HG03064 (cell line): ENCODE results near the gene C4orf36.

Experiments
- ATAC-seq: cut with Tn5 transposase; IDR thresholded peaks from one replicate; pipeline ENCODE4 v1.9.1; 2021; ENCODE audit warnings: low read depth; ENCODE audit not compliant: unreplicated experiment

The C4orf36 gene

DNA sequence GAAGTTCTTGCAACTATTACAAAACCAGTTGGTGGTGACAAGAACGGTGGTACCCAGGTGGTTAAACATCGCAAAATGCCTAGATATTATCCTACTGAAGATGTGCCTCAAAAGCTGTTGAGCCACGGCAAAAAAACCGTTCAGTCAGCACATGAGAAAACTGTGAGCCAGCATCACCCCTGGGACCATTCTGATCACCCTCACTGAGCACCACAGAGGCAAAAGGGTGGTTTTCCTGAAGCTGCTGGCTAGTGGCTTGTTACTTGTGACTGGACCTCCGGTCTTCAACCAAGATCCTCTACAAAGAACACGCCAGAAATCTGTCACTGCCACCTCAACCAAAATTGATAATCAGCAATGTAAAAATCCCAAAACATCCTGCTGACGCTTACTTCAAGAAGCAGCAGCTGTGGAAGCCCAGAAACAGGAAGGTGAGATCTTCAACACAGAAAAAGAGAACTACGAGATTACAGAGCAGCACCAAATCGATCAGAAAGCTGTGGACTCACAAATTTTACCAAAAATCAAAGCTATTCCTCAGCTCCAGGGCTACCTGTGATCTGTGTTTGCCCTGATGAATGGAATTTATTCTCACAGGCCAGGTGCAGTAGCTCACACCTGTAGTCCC is 21.7 kb downstream of the C4orf36 start:
- ATAC-seq = no peak

DNA sequence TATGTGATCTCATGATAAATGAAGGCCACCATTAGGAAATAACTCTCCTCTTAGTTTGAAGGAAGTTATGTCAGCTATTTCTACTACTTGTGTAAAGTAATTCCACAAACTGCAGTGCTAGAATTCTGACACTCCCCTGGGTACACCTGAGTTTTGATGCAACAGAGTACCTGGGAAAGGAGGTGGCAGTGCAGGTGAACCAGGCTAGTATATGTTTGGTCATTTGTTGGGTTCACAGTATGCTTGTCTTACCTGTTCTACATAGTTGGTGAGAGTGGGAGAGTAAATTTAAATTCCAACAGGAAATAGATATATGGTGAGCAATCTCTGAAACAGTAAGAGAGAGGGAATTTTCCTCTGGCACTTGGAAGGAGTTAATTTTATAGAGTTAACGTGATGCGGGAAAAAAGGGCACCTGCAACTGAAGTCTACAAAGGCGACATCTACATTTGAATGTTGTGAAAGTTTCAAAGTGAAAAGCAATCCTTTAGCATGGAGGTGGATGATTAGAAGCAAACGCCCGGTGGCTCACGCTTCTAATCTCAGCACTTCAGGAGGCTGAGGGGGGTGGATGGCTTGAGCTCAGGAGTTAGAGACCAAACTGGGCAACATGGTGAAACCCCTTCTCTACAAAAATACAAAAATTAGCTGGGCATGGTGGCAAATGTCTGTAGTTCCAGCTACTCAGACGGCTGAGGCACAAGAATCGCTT is 34.7 kb downstream of the C4orf36 start:
- ATAC-seq = no peak

- ATAC-seq = no peak
Observed at GRCh38 chr4:86856896-86857295, 35.3 kb downstream of the C4orf36 start.

DNA sequence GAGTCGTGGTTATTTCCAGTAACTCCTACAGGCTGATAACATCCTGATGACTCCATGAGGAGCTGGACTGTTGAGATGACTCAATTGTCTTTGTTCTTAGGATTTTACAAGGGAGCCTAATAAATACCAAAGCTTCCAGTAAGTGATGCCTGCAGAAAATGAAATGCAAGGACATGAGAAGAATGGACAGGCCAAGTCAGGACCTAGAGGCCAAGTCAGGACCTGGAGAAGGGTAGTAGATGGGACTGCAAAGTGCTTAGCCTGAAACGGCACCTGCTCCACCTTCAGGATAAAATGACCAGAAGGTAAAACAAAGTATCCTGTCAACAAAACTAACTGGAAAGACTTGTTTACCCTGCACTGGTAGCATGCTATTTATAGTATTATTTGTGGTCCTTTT is 36.6 kb downstream of the C4orf36 start:
- no peak for ATAC-seq

- no peak for ATAC-seq
Observed at GRCh38 chr4:86853209-86853608, 39.0 kb downstream of the C4orf36 start.

- no peak for ATAC-seq
Observed at GRCh38 chr4:86848732-86849619, 43.2 kb downstream of the C4orf36 start, which contains the start of gene SLC10A6. SLC10A6 (minus strand) TSS chr4:86849384; CDS start chr4:86849115, 269 bp downstream.

GRCh38 chr4:86848136-86848535 is 44.1 kb downstream of the C4orf36 start:
- no peak for ATAC-seq

DNA sequence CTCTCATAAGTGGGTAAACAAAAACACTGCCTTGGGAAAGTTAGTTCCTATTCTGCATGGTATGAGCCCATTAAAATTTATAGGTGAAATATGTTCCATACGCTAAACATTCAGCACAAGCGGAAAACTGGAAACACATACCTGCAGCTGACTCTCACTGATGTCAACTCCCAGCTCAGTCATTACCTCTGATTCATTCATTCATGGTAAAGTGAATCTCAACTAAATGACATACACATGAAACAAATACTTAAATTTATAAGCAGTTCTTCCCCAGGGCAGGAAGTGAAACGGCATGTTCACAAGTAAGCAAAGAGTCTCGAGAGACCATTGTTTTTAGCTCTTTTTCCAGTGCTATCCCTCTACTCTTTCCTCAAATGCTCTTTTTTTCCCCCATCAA is 44.7 kb downstream of the C4orf36 start:
- no peak for ATAC-seq

DNA sequence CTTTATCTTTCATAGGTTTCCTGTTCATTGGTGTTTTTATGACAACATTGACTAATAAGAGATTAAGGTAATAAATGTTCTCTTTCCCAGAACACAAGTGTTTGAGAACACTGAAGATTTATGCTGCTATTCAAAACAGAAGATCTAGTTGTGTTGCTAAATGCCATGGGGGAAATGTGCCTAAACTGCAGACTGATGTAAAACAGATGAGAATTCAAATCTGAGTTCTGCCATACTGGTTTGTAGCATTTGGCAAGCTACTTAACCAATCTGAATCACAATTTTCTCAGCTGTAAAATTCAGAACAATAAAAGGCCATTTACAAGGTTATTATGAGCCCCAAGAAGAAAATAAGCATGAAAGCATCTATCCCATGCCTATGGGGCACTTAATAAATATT is 45.3 kb downstream of the C4orf36 start:
- no peak for ATAC-seq

- ATAC-seq = no peak
Observed at GRCh38 chr4:86845593-86845992, 46.6 kb downstream of the C4orf36 start.

- no peak for ATAC-seq
Observed at GRCh38 chr4:86841309-86841708, 50.9 kb downstream of the C4orf36 start.

DNA sequence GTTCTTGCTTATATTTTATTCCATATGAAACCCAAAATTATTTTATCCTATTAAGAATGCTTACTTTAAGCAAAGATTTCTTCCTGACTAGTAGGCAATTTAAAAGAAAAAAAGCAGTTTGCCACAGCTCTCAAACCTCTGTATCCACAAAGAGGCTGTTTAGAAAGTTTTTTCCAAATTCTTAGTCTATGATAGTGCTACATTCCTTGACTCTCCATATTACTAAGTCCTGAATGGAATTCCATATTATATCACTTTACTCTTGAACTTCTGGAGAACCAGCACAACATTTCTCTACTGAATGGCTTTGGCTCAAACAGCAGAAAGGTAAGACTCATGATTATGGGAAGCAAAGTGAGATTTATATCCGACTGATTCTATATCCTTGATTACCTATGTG is 51.4 kb downstream of the C4orf36 start:
- ATAC-seq = no peak

GRCh38 chr4:86837691-86838503 is 54.3 kb downstream of the C4orf36 start:
- ATAC-seq = no peak

DNA sequence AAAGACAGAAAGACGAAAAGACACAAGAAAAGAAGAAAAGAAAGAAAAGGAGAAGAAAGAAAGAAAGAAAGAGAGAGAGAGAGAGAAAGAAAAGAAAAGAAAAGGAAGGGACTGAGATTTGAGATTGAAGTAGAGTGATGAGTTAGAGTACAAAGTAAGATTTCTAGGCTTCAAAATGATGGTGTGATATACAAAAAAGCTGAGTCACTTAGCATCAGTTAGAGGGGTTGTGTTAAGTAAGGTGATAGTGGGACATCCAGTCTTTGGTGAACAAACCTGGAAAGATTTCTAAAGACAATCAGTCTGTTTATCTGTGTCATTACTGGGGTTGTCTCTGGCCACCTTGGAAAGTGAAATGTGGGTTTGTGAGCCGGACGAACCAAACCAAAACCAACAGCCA is 56.5 kb downstream of the C4orf36 start:
- no peak for ATAC-seq

GRCh38 chr4:86834901-86835300 is 57.3 kb downstream of the C4orf36 start:
- no peak for ATAC-seq

DNA sequence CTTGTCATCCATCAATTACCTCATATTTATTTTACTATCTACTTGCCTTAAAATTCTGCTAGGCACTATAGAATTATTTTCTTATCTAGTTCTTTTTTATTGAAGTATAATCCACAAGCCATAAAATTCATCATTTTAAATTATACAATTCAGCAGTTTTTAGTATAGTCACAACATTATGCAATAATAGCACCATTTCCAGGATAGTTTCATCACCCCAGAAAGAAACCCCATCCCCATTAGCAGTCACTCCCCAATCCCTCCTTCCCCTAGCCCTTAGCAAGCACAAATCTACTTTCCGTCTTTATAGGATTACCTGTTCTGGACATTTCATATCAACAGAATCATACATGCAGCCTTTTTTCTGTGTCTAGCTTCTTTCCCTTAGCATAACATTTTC is 58.6 kb downstream of the C4orf36 start:
- no peak for ATAC-seq

DNA sequence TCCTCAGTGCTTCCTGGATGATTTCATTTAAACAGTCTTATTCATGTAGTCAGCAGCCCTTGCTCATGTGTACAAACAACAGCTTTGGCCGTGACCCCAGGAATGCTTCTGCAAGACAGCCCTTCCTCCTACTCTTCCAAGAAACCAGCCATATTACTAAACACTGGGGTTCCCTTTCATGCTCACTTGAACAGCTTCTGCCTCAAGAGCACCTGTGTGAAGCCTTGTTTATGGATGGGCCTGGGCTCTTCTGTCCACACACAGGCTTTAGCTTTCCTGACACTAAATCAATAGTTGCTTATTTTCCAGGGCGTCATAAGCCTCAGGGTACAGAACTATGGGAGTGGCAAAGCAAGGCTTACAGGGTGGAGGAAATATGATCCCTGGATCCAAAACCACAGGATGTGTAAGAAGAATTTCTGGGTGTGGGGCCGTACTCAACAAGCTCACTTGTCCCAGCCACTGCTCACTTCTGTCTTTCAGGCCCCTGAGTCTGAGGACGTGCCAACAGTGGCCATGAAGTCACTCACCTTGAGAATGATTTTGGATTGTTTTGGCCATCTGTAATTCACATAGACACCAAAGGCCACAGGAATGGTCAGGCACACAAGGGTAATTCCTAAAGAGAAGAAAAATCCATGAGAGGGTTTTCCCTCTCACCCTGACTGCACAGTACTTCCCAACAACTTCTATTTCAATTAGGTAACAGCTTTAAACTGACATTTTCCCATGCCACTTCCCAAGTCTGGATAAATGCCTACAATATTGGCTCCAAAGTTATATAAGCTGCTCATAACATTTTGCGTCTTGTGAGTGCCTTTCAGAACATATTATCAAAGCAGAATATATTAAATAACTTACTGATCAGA is 60.7 kb downstream of the C4orf36 start:
- ATAC-seq = no peak
